ENCODE results near the gene PPP1R13L.
A peak's percentile ranks its signal among the peaks of the same experiment; 100 is the strongest.
"Not testable (repeated sequence)": the region's sequence is repeated elsewhere in the genome, so short reads cannot be mapped to it uniquely, and the experiment has no call there.

PPP1R13L gene

DNA sequence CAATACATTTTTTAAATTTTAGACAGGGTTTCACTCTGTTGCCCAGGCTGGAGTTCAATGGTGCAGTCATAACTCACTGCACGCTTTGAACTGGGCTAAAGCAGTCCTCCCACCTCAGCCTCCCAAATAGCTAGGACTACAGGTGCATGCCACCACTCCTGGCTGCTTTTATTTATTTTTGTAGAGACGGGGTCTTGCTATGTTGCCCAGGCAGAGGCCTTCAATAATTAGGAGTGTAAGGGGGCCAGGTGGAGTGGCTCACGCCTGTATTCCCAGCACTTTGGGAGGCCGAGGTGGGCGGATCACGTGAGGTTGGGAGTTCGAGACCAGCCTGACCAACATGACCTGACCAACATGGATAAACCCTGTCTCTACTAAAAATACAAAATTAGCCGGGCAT lies 27.7 kb upstream of the PPP1R13L start:
- not testable (repeated sequence) for DNase-seq (ENCODE audit: low spot score)

- DNase-seq (ENCODE audit: low spot score) = not testable (repeated sequence)
Measured at GRCh38 chr19:45431008-45431407, 26.1 kb upstream of the PPP1R13L start.

- not testable (repeated sequence) for DNase-seq (ENCODE audit: low spot score)
Measured at GRCh38 chr19:45429896-45430295, 25.0 kb upstream of the PPP1R13L start.

- peak; percentile 81 for DNase-seq (ENCODE audit: low spot score)
Measured at GRCh38 chr19:45428384-45429231, 23.7 kb upstream of the PPP1R13L start.

- DNase-seq (ENCODE audit: low spot score) = peak; percentile 62
Measured at GRCh38 chr19:45424191-45425058, 19.6 kb upstream of the PPP1R13L start.

DNA sequence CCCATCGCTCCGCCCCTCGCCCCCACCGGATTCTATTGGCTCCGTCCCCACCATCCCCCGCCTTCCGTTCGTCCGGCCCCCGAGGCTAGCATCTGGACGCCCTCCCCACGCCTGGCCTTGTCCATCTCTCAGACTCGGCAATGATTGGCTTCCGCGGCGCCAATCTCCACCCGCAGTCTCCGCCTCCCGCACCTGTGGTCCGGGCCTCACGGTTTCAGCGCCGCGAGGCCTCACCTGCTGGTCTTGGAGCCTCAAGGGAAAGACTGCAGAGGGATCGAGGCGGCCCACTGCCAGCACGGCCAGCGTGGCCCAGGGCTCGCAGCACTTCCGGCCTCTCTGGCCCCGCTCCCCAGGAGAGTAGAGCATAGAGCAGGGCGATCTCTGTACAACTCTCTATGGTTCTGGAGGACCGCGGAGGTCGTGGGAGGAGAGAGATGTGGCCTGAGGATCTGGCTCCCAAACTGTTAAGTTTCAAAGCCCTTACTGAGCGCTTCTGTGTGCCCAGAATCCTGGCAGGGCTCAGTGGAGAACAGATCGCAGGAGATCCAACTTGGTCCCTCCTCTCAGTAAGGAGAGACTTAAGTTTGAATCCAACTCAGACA lies 18.8 kb upstream of the PPP1R13L start, which contains the start of gene ERCC1:
ERCC1 (minus strand) TSS at position 329 of the 602 bp plus-strand sequence. CDS start 543 bp downstream, outside the sequence.
- peak; percentile 98 for DNase-seq (ENCODE audit: low spot score)

- DNase-seq (ENCODE audit: low spot score) = no peak
Measured at GRCh38 chr19:45423033-45423588, 18.2 kb upstream of the PPP1R13L start.

DNA sequence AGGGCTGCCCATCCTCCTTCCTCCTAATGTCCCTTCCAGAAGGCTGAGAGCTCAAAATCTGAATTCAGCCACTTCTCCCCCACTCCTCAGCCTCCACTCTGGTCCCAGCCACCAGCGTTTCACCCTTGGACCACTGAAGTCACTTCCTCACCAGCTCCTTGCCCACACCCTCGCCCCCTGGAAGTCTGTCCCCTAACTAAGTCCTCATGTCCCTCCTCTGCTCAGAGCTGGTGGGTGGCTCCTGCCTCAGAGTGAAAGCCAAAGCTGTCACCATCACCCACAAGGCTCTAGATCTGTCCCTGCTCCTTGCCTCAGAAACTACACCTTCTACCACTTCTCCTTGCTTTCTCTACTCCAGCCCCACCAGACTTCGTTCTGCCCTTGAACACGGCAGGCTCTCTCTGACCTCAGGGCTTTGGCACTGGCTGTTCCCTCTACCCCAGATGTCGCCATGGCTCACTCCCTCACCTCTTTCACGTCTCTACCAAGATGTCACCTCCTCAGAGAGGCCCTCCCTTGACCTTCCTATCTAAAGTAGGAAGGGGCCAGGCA lies 17.2 kb upstream of the PPP1R13L start:
- no peak for DNase-seq (ENCODE audit: low spot score)

DNA sequence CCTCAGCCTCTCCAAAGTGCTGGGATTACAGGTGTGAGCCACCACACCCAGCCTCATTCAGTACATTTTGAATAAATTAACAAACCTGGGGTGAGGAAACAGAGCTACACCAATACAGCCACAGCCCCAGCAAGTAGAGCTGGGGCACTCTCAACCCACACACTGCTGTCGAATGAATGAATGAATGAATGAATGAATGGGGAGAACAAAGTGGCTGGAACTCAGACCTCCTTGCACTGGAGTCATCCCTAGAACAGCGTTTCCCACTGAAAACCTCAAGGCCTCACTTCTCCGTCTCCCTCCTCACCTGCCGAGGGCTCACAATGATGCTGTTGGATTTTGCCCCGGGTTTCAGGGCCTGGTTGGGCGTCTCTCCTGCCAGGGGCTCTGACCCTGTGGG lies 16.0 kb upstream of the PPP1R13L start:
- no peak for DNase-seq (ENCODE audit: low spot score)

GRCh38 chr19:45420356-45420755 lies 15.5 kb upstream of the PPP1R13L start:
- no peak for DNase-seq (ENCODE audit: low spot score)

- no peak for DNase-seq (ENCODE audit: low spot score)
Measured at GRCh38 chr19:45419895-45420294, 15.0 kb upstream of the PPP1R13L start.

DNA sequence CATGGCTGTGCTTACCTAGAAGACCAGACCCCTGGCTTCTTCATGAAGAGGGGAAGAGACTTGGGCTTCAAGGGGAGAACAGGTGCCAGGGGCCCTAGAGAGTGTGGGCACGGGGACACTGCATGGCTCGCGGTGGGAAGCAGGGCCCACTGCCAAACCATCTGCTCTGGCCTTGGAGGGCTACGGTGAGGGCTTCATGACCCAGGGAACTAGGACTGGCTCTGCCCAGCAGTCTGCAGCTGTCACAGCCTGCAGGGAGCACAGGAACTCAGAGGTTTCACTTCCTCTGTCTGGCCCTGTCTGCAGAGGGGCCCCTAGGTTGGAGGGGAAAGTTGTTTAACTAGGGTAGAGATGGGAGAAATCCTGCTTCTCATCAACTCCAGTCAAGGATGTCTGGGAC lies 14.5 kb upstream of the PPP1R13L start:
- no peak for DNase-seq (ENCODE audit: low spot score)

- no peak for DNase-seq (ENCODE audit: low spot score)
Measured at GRCh38 chr19:45418802-45419201, 13.9 kb upstream of the PPP1R13L start.

DNA sequence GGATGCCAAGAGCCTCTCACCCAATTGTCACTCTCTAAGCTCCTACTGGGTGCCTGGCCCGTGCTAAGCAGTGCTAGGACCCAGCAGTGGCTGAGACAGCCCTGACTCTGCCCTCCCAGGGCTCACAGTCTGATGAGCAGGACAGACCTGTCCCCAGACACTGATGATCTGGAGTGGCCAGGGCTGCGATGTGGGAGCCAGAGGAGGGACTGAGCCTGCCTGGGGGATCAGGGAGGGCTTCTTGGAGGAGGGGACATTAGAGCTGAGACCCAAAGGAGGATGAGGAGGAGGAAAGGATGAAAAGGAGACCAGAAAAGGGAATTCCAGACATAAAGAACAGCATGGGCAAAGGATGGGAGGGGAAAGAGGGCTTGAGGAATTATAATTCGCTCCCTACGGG lies 12.3 kb upstream of the PPP1R13L start:
- DNase-seq (ENCODE audit: low spot score) = no peak

DNA sequence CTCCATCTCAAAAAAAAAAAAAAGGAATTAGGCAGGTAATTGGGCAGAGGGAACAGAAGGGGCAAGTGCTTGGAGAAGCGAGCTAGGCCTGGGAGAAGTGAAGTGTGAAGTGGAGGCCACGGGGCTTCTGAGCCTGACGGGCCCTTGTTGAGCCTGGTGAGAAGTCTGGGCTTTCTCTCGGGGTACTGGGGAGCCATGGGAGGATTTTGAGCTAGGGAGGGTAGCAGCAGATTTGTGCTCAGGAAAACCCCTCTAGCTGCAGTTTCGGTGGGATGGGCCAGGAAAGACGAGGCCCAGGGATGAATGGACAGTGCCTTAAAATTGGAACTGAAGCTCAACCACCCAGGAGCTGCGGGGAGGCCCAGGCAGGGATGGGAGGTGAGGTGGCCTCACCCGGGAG lies 9.6 kb upstream of the PPP1R13L start:
- DNase-seq (ENCODE audit: low spot score) = no peak

DNA sequence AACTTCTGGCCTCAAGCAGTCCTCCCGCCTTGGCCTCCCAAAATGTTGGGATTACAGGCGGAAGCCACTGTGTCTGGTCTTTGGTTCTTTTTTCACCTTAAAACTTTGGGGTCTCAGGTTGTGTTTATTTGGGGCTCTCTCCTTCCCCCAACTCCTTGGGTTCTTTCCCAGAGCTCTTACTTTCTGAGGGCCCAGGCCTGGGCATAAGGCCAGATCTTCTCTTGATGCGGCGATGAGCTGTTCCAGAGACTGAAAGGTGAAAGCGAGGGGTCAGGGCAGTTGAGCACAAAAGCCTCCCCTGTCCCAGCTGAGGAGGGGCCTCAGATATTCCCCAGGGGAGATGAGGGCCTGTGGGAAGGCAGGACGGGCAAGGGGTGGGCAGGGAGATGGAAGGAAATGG lies 8.6 kb upstream of the PPP1R13L start:
- no peak for DNase-seq (ENCODE audit: low spot score)

GRCh38 chr19:45410330-45410729 lies 5.5 kb upstream of the PPP1R13L start:
- not testable (repeated sequence) for DNase-seq (ENCODE audit: low spot score)

- no peak for DNase-seq (ENCODE audit: low spot score)
Measured at GRCh38 chr19:45409557-45409920, 4.7 kb upstream of the PPP1R13L start.

DNA sequence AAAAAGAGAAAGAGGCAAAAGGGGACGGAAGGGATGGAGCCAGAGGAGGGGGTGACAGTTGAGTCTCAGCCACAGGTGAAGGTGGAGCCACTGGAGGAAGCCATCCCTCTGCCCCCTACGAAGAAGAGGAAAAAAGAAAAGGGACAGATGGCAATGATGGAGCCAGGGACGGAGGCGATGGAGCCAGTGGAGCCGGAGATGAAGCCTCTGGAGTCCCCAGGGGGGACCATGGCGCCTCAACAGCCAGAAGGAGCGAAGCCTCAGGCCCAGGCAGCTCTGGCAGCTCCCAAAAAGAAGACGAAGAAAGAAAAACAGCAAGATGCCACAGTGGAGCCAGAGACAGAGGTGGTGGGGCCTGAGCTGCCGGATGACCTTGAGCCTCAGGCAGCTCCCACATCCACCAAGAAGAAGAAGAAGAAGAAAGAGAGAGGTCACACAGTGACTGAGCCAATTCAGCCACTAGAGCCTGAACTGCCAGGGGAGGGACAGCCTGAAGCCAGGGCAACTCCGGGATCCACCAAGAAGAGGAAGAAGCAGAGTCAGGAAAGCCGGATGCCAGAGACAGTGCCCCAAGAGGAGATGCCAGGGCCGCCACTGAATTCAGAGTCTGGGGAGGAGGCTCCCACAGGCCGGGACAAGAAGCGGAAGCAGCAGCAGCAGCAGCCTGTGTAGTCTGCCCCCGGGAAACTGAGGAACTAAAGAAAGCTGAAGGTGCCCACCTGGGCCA lies 4.1 kb upstream of the PPP1R13L start:
- DNase-seq (ENCODE audit: low spot score) = no peak

DNA sequence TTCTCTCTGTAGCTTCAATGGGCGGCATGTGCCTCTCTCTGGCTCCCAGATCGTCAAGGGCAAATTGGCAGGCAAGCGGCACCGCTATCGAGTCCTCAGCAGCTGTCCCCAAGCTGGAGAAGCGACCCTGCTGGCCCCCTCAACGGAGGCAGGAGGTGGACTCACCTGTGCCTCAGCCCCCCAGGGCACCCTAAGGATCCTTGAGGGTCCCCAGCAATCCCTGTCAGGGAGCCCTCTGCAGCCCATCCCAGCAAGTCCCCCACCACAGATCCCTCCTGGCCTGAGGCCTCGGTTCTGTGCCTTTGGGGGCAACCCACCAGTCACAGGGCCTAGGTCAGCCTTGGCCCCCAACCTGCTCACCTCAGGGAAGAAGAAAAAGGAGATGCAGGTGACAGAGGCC lies 3.3 kb upstream of the PPP1R13L start:
- DNase-seq (ENCODE audit: low spot score) = no peak

GRCh38 chr19:45407585-45407984 lies 2.7 kb upstream of the PPP1R13L start:
- DNase-seq (ENCODE audit: low spot score) = not testable (repeated sequence)

GRCh38 chr19:45407091-45407375 lies 2.2 kb upstream of the PPP1R13L start:
- DNase-seq (ENCODE audit: low spot score) = no peak
